Activated CD4-positive, alpha-beta T cell treated with anti-CD3 and anti-CD28 coated beads for 48 hours (primary cell): ENCODE data around the gene TRIP12.
"Not testable (repeated sequence)": the region's sequence is repeated elsewhere in the genome, so short reads cannot be mapped to it uniquely, and the experiment has no call there.

Source experiments
- DNase-seq: peaks from one replicate; pipeline ENCODE4 v3.0.0-alpha.2; 2020

TRIP12 gene

GRCh38 chr2:229870903-229871656, 50.7 kb downstream of the TRIP12 start:
- no peak for DNase-seq

- DNase-seq = no peak
Observed at GRCh38 chr2:229869226-229869625, 52.6 kb downstream of the TRIP12 start.

- DNase-seq = no peak
Observed at GRCh38 chr2:229868794-229869193, 53.0 kb downstream of the TRIP12 start.

GRCh38 chr2:229865033-229865432, 56.8 kb downstream of the TRIP12 start:
- DNase-seq = no peak

- DNase-seq = no peak
Observed at GRCh38 chr2:229861431-229861830, 60.4 kb downstream of the TRIP12 start.

- no peak for DNase-seq
Observed at GRCh38 chr2:229860334-229860733, 61.5 kb downstream of the TRIP12 start.

- no peak for DNase-seq
Observed at GRCh38 chr2:229858351-229858750, 63.5 kb downstream of the TRIP12 start.

- DNase-seq = no peak
Observed at GRCh38 chr2:229857634-229858033, 64.2 kb downstream of the TRIP12 start.

- no peak for DNase-seq
Observed at GRCh38 chr2:229856413-229856812, 65.4 kb downstream of the TRIP12 start.

GRCh38 chr2:229855116-229855515, 66.7 kb downstream of the TRIP12 start:
- no peak for DNase-seq

- DNase-seq = peak; percentile 48
Observed at GRCh38 chr2:229852565-229852964, 69.2 kb downstream of the TRIP12 start.

GRCh38 chr2:229851870-229852269, 69.9 kb downstream of the TRIP12 start:
- no peak for DNase-seq

- DNase-seq = peak; percentile 15
Observed at GRCh38 chr2:229850355-229851275, 71.2 kb downstream of the TRIP12 start.

- no peak for DNase-seq
Observed at GRCh38 chr2:229849073-229849472, 72.7 kb downstream of the TRIP12 start.

GRCh38 chr2:229843613-229844012, 78.2 kb downstream of the TRIP12 start:
- no peak for DNase-seq

- DNase-seq = no peak
Observed at GRCh38 chr2:229838729-229839128, 83.1 kb downstream of the TRIP12 start.

GRCh38 chr2:229836847-229837246, 85.0 kb downstream of the TRIP12 start:
- no peak for DNase-seq

- no peak for DNase-seq
Observed at GRCh38 chr2:229835596-229836283, 86.1 kb downstream of the TRIP12 start.

GRCh38 chr2:229834368-229834767, 87.4 kb downstream of the TRIP12 start:
- DNase-seq = not testable (repeated sequence)

- DNase-seq = no peak
Observed at GRCh38 chr2:229832510-229832898, 89.3 kb downstream of the TRIP12 start.

GRCh38 chr2:229831805-229832509, 89.9 kb downstream of the TRIP12 start:
- no peak for DNase-seq

GRCh38 chr2:229825476-229825875, 96.3 kb downstream of the TRIP12 start:
- no peak for DNase-seq

- no peak for DNase-seq
Observed at GRCh38 chr2:229821316-229821715, 100.5 kb downstream of the TRIP12 start.
